Progenitor cell of endocrine pancreas (in vitro differentiated cells): ENCODE measurements around the gene STK24. TPM values are rescaled to one million over a fixed set of nuclear protein-coding genes. Genes with fewer than 3 reads are reported as not detected.

Experiments used
- DNase-seq: peaks from one replicate; pipeline ENCODE4 v3.0.0; 2021; ENCODE audit warnings: low spot score; ENCODE audit not compliant: unreplicated experiment
- H3K27ac Mint-ChIP-seq: 2 replicates; pipeline ENCODE4 v1.8.0; 2021; ENCODE audit warnings: mild to moderate bottlenecking, moderate library complexity, mixed read lengths
- H3K27me3 Mint-ChIP-seq: 2 replicates; pipeline ENCODE4 v1.8.0; 2021; ENCODE audit warnings: mixed read lengths
- H3K36me3 Mint-ChIP-seq: 2 replicates; pipeline ENCODE4 v1.8.0; 2022; ENCODE audit warnings: mixed read lengths; ENCODE audit not compliant: insufficient read depth
- H3K4me1 Mint-ChIP-seq: 2 replicates; pipeline ENCODE4 v1.8.0; 2021; ENCODE audit warnings: low read depth, mixed read lengths
- H3K4me3 Mint-ChIP-seq: 2 replicates; pipeline ENCODE4 v1.8.0; 2021; ENCODE audit warnings: low read depth, mild to moderate bottlenecking, moderate library complexity, mixed read lengths
- H3K9me3 Mint-ChIP-seq: 2 replicates; pipeline ENCODE4 v1.8.0; 2021; ENCODE audit warnings: low read depth, mixed read lengths
- total RNA-seq: library from RNA; stranded (reverse); gene quantifications from 2 replicates; pipeline ENCODE4 v1.2.1, GENCODE V29; 2021
- TF ChIP-seq, protein P1 (sequence below): fragments of 200-600 bp; sonication (generic); IDR thresholded peaks from one replicate; pipeline ENCODE4 v1.5.0; 2021; ENCODE audit warnings: antibody characterized with exemption, mild to moderate bottlenecking; ENCODE audit not compliant: unreplicated experiment

Gene STK24
- total RNA-seq, 1 donor from 2014 or later, result 113 TPM

DNA sequence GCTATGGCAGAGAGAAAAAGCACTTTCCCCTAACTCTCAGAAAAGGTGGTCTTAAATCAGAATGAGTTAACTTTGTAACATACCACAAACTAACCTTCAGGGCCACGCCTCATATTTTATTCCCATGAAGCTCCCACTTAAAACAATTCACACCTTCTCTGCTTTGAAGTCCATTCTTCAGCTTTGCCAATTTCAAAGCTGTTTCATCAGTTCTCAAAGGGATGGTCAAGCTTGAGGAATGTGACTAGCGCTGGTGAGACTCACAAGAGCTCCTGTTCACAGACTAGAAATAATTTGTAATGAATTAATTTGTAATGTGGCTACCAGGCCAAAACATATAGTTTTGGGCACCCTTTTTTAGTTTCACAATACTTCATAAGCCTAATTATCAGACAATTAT lies 68.2 kb downstream of the STK24 start:
- peaks cover 4% of the 10 kb centered on the region for H3K9me3 Mint-ChIP-seq
- H3K4me1 Mint-ChIP-seq, result peaks cover 55% of the 10 kb centered on the region
- H3K36me3 Mint-ChIP-seq, result peaks cover 12% of the 10 kb centered on the region
- no peak overlapping the region for H3K4me3 Mint-ChIP-seq
- no peak for DNase-seq
- TF ChIP-seq, protein P1, sequence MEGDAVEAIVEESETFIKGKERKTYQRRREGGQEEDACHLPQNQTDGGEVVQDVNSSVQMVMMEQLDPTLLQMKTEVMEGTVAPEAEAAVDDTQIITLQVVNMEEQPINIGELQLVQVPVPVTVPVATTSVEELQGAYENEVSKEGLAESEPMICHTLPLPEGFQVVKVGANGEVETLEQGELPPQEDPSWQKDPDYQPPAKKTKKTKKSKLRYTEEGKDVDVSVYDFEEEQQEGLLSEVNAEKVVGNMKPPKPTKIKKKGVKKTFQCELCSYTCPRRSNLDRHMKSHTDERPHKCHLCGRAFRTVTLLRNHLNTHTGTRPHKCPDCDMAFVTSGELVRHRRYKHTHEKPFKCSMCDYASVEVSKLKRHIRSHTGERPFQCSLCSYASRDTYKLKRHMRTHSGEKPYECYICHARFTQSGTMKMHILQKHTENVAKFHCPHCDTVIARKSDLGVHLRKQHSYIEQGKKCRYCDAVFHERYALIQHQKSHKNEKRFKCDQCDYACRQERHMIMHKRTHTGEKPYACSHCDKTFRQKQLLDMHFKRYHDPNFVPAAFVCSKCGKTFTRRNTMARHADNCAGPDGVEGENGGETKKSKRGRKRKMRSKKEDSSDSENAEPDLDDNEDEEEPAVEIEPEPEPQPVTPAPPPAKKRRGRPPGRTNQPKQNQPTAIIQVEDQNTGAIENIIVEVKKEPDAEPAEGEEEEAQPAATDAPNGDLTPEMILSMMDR, result no peak
- H3K27ac Mint-ChIP-seq, result no peak overlapping the region
- no peaks in the 10 kb centered on the region for H3K27me3 Mint-ChIP-seq

DNA sequence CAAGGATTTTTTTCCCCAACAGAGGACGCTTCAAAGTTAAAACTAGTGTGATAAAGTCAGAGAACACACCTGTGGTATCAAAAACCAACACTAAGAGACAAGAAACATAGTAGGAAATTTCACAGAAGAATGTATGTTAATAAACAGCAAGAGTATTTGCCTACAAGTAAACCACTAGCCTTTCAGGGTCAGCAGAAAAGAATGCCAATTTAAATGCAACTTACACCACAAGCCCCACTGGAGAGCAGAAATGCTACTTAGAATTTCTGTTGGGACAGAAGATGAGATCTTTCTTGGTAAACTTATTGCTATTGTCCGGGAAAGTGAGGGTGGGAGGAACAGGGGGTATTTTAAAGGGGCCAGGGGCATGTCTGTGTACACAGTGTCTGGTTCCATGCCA lies 68.6 kb downstream of the STK24 start:
- H3K4me1 Mint-ChIP-seq, result peaks cover 57% of the 10 kb centered on the region

DNA sequence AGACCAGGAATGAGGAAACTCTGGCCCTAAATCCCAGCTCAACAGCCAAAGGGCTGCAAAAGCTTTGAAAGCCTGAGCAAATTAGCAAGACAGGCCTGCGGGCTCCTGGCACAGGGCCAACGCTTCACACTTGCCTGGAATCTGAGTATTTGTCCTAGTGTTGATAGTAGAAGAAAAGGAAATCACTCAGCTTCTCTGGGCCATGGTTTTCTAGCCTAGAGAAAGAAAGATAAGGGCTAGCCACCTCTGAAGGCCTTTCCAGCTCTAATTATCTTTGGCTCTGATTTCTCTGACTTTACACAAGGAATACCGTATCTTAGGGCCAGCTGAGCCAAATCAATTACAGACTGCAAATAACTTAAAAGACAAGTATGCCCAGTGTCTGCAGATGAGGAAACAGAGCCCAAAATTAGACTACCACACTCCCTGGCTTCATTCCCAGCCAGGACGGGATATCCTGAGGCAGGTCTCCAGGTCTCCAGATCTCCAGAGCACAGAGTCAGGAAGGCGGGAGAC lies 69.6 kb downstream of the STK24 start:
- peaks cover 4% of the 10 kb centered on the region for H3K9me3 Mint-ChIP-seq
- H3K27me3 Mint-ChIP-seq, result no peaks in the 10 kb centered on the region
- peaks cover 62% of the 10 kb centered on the region for H3K4me1 Mint-ChIP-seq
- TF ChIP-seq, protein P1, result no peak
- no peak overlapping the region for H3K4me3 Mint-ChIP-seq
- H3K27ac Mint-ChIP-seq, result peak overlapping the region; percentile 35
- no peak for DNase-seq
- H3K36me3 Mint-ChIP-seq, result peaks cover 12% of the 10 kb centered on the region

More for the DNA sequence above, 68.6 kb downstream of the STK24 start:
- DNase-seq, result no peak
- no peaks in the 10 kb centered on the region for H3K27me3 Mint-ChIP-seq
- peaks cover 12% of the 10 kb centered on the region for H3K36me3 Mint-ChIP-seq
- TF ChIP-seq, protein P1, result no peak
- H3K9me3 Mint-ChIP-seq, result peaks cover 4% of the 10 kb centered on the region
- H3K4me3 Mint-ChIP-seq, result no peak overlapping the region
- H3K27ac Mint-ChIP-seq, result no peak overlapping the region

DNA sequence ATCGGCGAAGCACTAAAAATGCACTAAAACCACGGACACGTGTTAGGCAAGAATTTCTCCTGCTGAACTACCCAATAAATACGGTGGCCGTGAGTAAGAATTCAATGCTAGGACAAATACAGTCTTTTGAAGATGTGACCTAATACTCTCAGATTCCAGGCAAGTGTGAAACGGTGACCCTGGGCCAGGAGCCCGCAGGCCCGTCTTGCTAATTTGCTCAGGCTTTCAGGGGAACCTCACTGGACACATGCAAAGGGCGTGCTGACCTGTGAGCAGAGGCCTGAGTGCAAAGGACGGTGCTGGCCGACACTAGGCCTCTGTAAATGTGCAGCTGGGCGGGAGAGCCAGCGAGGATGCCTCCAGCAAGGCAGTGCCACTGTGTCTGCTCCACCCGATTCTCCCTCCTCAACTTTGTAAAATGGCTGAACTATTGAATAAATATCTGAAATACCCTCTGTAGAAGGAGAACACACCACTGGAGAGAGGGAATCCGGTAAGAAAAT lies 70.1 kb downstream of the STK24 start:
- no peak for DNase-seq
- H3K27me3 Mint-ChIP-seq, result no peaks in the 10 kb centered on the region
- peaks cover 4% of the 10 kb centered on the region for H3K9me3 Mint-ChIP-seq
- peak overlapping the region; percentile 35 for H3K27ac Mint-ChIP-seq
- peaks cover 8% of the 10 kb centered on the region for H3K36me3 Mint-ChIP-seq
- no peak overlapping the region for H3K4me3 Mint-ChIP-seq
- TF ChIP-seq, protein P1, result no peak
- H3K4me1 Mint-ChIP-seq, result peaks cover 65% of the 10 kb centered on the region

DNA sequence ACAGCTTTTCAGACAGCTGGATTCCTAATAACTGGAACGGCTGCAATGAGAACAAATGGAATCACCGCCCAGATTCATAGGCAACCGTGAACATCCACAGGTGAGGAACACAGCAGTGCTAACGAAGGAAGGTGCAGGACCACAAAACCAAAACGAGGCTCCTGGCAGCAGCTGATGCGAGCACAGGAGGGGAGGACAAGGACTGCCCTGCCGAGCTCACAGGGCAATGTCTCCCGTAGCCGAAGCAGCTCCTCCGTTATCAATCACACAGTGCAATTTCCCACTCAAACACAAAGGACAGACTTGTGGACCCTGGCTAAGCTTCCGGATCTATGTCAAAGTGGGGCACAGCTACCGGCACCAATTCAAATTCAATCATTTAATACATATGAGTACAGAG lies 70.6 kb downstream of the STK24 start:
- Mint-ChIP-seq H3K36me3 (peaks cover 8% of the 10 kb centered on the region), H3K4me3 (no peak overlapping the region), H3K9me3 (peaks cover 4% of the 10 kb centered on the region), H3K4me1 (peaks cover 67% of the 10 kb centered on the region), H3K27ac (peak overlapping the region; percentile 35), H3K27me3 (no peaks in the 10 kb centered on the region)
- DNase-seq, result no peak
- TF ChIP-seq, protein P1, result no peak
